Caco-2 (cell line): ENCODE results near the gene TSPAN6. TPM values are rescaled to one million over a fixed set of nuclear protein-coding genes. Genes with fewer than 3 reads are reported as not detected.

Source experiments
- BruUV-seq: library from RNA; stranded (reverse); fragments of 400-500 nt; replicated peaks from 2 replicates; lab custom pipeline; 2021; lab: Mats Ljungman, UMichigan
- CTCF ChIA-PET: fragments of 300-600 bp; sonication (Branson Sonifier 250); formaldehyde crosslinking; loops from one replicate; lab custom pipeline; 2022; ENCODE audit warnings: antibody characterized with exemption; lab: Charles Lee
- POLR2A ChIA-PET: fragments of 300-600 bp; sonication (Branson Sonifier 250); formaldehyde crosslinking; loops from one replicate; lab custom pipeline; 2022; ENCODE audit warnings: antibody characterized with exemption; lab: Charles Lee
- DNase-seq, 2 experiments: peaks; one replicate each; pipeline versions ENCODE4 v3.0.0 to v3.0.0-alpha.2; 2020 to 2022
- H3K27me3 ChIP-seq: replicated peaks from 2 replicates; pipeline ENCODE4 v1.6.0; 2011; ENCODE audit warnings: low read length; ENCODE audit not compliant: control insufficient read depth, insufficient read depth
- H3K36me3 ChIP-seq: 2 replicates; pipeline ENCODE4 v1.5.1; 2011; ENCODE audit warnings: low read length; ENCODE audit not compliant: control insufficient read depth, insufficient read depth
- H3K4me1 ChIP-seq: fragments of 250-450 bp; sonication (Bioruptor Pico); 2 replicates; pipeline ENCODE4 v1.5.1; 2020; ENCODE audit warnings: mild to moderate bottlenecking
- H3K4me3 ChIP-seq: 2 replicates; pipeline ENCODE4 v1.5.1; 2011; ENCODE audit warnings: low read depth, mild to moderate bottlenecking, control low read depth, low read length
- H3K9me3 ChIP-seq: fragments of 250-450 bp; sonication (Bioruptor Pico); 2 replicates; pipeline ENCODE4 v1.5.1; 2020; ENCODE audit warnings: mild to moderate bottlenecking, moderate library complexity
- H3K27ac Mint-ChIP-seq: one replicate; pipeline ENCODE4 v1.8.0; 2022; ENCODE audit warnings: mixed read lengths; ENCODE audit not compliant: unreplicated experiment
- H3K27me3 Mint-ChIP-seq: one replicate; pipeline ENCODE4 v1.8.0; 2022; ENCODE audit warnings: mixed read lengths; ENCODE audit not compliant: insufficient read depth, unreplicated experiment
- H3K36me3 Mint-ChIP-seq: one replicate; pipeline ENCODE4 v1.8.0; 2022; ENCODE audit warnings: mild to moderate bottlenecking, mixed read lengths; ENCODE audit not compliant: insufficient read depth, unreplicated experiment
- H3K4me1 Mint-ChIP-seq: one replicate; pipeline ENCODE4 v1.8.0; 2022; ENCODE audit warnings: low read depth, mixed read lengths; ENCODE audit not compliant: unreplicated experiment
- H3K4me3 Mint-ChIP-seq: one replicate; pipeline ENCODE4 v1.8.0; 2022; ENCODE audit warnings: mild to moderate bottlenecking, moderate library complexity, mixed read lengths; ENCODE audit not compliant: unreplicated experiment
- H3K9me3 Mint-ChIP-seq: one replicate; pipeline ENCODE4 v1.8.0; 2022; ENCODE audit warnings: mixed read lengths; ENCODE audit not compliant: unreplicated experiment
- intact Hi-C: fragments of 100-400 bp; cut with micrococcal nuclease; formaldehyde crosslinking; loops from one replicate; pipeline ENCODE4 v1.10.0; 2022; ENCODE audit not compliant: unreplicated experiment
- total RNA-seq: library from RNA; stranded (reverse); gene quantifications from 2 replicates; pipeline ENCODE4 v1.2.3, GENCODE V29; 2022
- TF ChIP-seq, protein P1 (sequence below), 2 experiments: fragments of 200-600 bp in 1 of 2; IDR thresholded peaks; 1 replicate in 1 of 2; 2 replicates in 1 of 2; pipeline versions ENCODE4 v1.5.1 to v1.8.0; 2011 to 2022; ENCODE audit warnings: antibody characterized with exemption in 1 of 2, control low read depth in 1 of 2, inconsistent platforms in 1 of 2, low read depth in 1 of 2, low read length in 1 of 2, mild to moderate bottlenecking in 1 of 2, moderate library complexity in 1 of 2; ENCODE audit not compliant: insufficient read depth in 1 of 2, severe bottlenecking in 1 of 2, unreplicated experiment in 1 of 2

TSPAN6 gene
- total RNA-seq, 1 experiment from 2014 or later: 137 TPM

- TF ChIP-seq, protein P1, sequence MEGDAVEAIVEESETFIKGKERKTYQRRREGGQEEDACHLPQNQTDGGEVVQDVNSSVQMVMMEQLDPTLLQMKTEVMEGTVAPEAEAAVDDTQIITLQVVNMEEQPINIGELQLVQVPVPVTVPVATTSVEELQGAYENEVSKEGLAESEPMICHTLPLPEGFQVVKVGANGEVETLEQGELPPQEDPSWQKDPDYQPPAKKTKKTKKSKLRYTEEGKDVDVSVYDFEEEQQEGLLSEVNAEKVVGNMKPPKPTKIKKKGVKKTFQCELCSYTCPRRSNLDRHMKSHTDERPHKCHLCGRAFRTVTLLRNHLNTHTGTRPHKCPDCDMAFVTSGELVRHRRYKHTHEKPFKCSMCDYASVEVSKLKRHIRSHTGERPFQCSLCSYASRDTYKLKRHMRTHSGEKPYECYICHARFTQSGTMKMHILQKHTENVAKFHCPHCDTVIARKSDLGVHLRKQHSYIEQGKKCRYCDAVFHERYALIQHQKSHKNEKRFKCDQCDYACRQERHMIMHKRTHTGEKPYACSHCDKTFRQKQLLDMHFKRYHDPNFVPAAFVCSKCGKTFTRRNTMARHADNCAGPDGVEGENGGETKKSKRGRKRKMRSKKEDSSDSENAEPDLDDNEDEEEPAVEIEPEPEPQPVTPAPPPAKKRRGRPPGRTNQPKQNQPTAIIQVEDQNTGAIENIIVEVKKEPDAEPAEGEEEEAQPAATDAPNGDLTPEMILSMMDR (IDR thresholded peaks at IDR 0.05; ENCODE audit: insufficient read depth in 1 of 2, low read depth in 1 of 2, low read length in 1 of 2, severe bottlenecking in 1 of 2, unreplicated experiment in 1 of 2): no peak
- Mint-ChIP-seq H3K27ac (peak overlapping the region; percentile 97), H3K9me3 (no peaks in the 10 kb centered on the region), H3K4me3 (peak overlapping the region; percentile 71), H3K27me3 (no peaks in the 10 kb centered on the region), H3K36me3 (peaks cover 6% of the 10 kb centered on the region), H3K4me1 (peaks cover 33% of the 10 kb centered on the region)
- ChIA-PET CTCF (interaction anchor here (0.9 to 1.9 kb wide), 6 partner anchors 12 to 120 kb away, joined by 3 to 17 read pairs (median 6); partner anchors contain the start of gene TSPAN6), POLR2A (interaction anchor here (1.1 to 2.1 kb wide), 3 partner anchors 10 to 34 kb away, joined by 3 to 12 read pairs (median 4); partner anchors contain the start of gene TSPAN6)
- peaks cover 56% of the 10 kb centered on the region for H3K4me1 ChIP-seq
- BruUV-seq: TSS peak; percentile 92
- peak; percentile 39 to 43 for DNase-seq
- H3K27me3 ChIP-seq: no peaks in the 10 kb centered on the region
- H3K36me3 ChIP-seq: no peaks in the 10 kb centered on the region
- H3K4me3 ChIP-seq: no peak overlapping the region
- no peaks in the 10 kb centered on the region for H3K9me3 ChIP-seq
- intact Hi-C loops: loop anchor here (1.0 kb wide), 2 partner anchors 12 to 33 kb away; partner anchors contain the start of gene TSPAN6
Observed at GRCh38 chrX:100648458-100649417, 12.1 kb upstream of the TSPAN6 start.

- H3K4me3 ChIP-seq: no peak overlapping the region
- no peaks in the 10 kb centered on the region for H3K27me3 ChIP-seq
- Mint-ChIP-seq H3K36me3 (peaks cover 6% of the 10 kb centered on the region), H3K27me3 (no peaks in the 10 kb centered on the region), H3K4me3 (no peak overlapping the region), H3K27ac (peak overlapping the region; percentile 97), H3K9me3 (no peaks in the 10 kb centered on the region), H3K4me1 (peaks cover 25% of the 10 kb centered on the region)
- H3K36me3 ChIP-seq: no peaks in the 10 kb centered on the region
- no TSS peak for BruUV-seq
- ChIA-PET POLR2A (interaction anchor here (1.0 kb wide), 1 partner anchor 11 kb away, joined by 3 read pairs; the partner anchor contains the start of gene TSPAN6), CTCF (no interaction called here)
- TF ChIP-seq, protein P1 (IDR thresholded peaks at IDR 0.05; ENCODE audit: insufficient read depth in 1 of 2, low read depth in 1 of 2, low read length in 1 of 2, severe bottlenecking in 1 of 2, unreplicated experiment in 1 of 2): no peak
- H3K4me1 ChIP-seq: peaks cover 57% of the 10 kb centered on the region
- H3K9me3 ChIP-seq: no peaks in the 10 kb centered on the region
- intact Hi-C loops: no loop called here
- no peak for DNase-seq
Observed at GRCh38 chrX:100647739-100648138, 11.1 kb upstream of the TSPAN6 start.

GRCh38 chrX:100647095-100647494 is 10.5 kb upstream of the TSPAN6 start:
- TF ChIP-seq, protein P1 (IDR thresholded peaks at IDR 0.05; ENCODE audit: insufficient read depth in 1 of 2, low read depth in 1 of 2, low read length in 1 of 2, severe bottlenecking in 1 of 2, unreplicated experiment in 1 of 2): no peak
- no peak overlapping the region for H3K27ac Mint-ChIP-seq
- no peaks in the 10 kb centered on the region for H3K27me3 Mint-ChIP-seq
- ChIA-PET CTCF (no interaction called here), POLR2A (interaction anchor here (1.0 kb wide), 1 partner anchor 10 kb away, joined by 3 read pairs; the partner anchor contains the start of gene TSPAN6)
- no peaks in the 10 kb centered on the region for H3K36me3 ChIP-seq
- no peak for DNase-seq
- H3K27me3 ChIP-seq: no peaks in the 10 kb centered on the region
- H3K4me1 ChIP-seq: peaks cover 61% of the 10 kb centered on the region
- H3K9me3 ChIP-seq: no peaks in the 10 kb centered on the region
- H3K4me3 ChIP-seq: no peak overlapping the region
- intact Hi-C loops: no loop called here
- H3K4me1 Mint-ChIP-seq: peaks cover 24% of the 10 kb centered on the region
- peaks cover 6% of the 10 kb centered on the region for H3K36me3 Mint-ChIP-seq
- no TSS peak for BruUV-seq
- no peak overlapping the region for H3K4me3 Mint-ChIP-seq
- H3K9me3 Mint-ChIP-seq: no peaks in the 10 kb centered on the region
